ENCODE results near the gene HS2ST1. TPM values are rescaled to one million over a fixed set of nuclear protein-coding genes. Genes with fewer than 3 reads are reported as not detected.

HS2ST1 gene
- polyA plus RNA-seq, 1 donor (not counting 4 experiments of a cell fraction or from before 2014, with no cell fraction given), result 18.7 TPM

- Histone ChIP-seq H3K9me1 (ENCODE audit: control insufficient read depth, extremely low read depth, insufficient read depth, low read length) (no peaks in the 10 kb centered on the region), H3K27me3 (ENCODE audit: control insufficient read depth, extremely low read depth, insufficient read depth, low read length) (no peaks in the 10 kb centered on the region), H3K4me3 (ENCODE audit: control insufficient read depth in 2 of 3, extremely low read depth in 1 of 3, insufficient read depth in 2 of 3, low read depth in 1 of 3, low read length in 3 of 3) (no peak overlapping the region), H3K4me1 (ENCODE audit: control insufficient read depth, extremely low read depth, insufficient read depth, low read length) (peaks cover 3% of the 10 kb centered on the region), H2AFZ (ENCODE audit: control insufficient read depth, low read length) (no peak overlapping the region), H3K9ac (ENCODE audit: control insufficient read depth, extremely low read depth, insufficient read depth, low read length) (no peak overlapping the region), H3K36me3 (ENCODE audit: control insufficient read depth in 2 of 2, extremely low read depth in 1 of 2, insufficient read depth in 2 of 2, low read length in 2 of 2) (no peaks in the 10 kb centered on the region), H3K27ac (ENCODE audit: control insufficient read depth, insufficient read depth, low read length) (no peak overlapping the region), H4K20me1 (ENCODE audit: control insufficient read depth, extremely low read depth, insufficient read depth, low read length) (no peaks in the 10 kb centered on the region), H3K4me2 (ENCODE audit: control insufficient read depth, extremely low read depth, insufficient read depth, low read depth, low read length) (no peak overlapping the region), H3K79me2 (ENCODE audit: control insufficient read depth, insufficient read depth, low read length) (peaks cover 10% of the 10 kb centered on the region), H3K9me3 (ENCODE audit: control insufficient read depth, low read depth, low read length) (peaks cover 2% of the 10 kb centered on the region)
- dilution Hi-C loops (cut with MboI; ENCODE audit: extremely low pct_ligation_motif_present, low sequenced_read_pairs), result no loop called here
- TF ChIP-seq EZH2 (IDR thresholded peaks at IDR 0.05; ENCODE audit: low read length) (no peak), CTCF (optimal IDR thresholded peaks at IDR 0.05 in 1 of 3, IDR thresholded peaks at IDR 0.05 in 1 of 3, conservative IDR thresholded peaks at IDR 0.05 in 1 of 3; ENCODE audit: extremely low read depth in 1 of 3, insufficient read depth in 2 of 3, low read length in 3 of 3) (no peak)
- DNase-seq (ENCODE audit: low read depth, low spot score) (no peak), FAIRE-seq (no peak)
These were observed 12.4 kb downstream of the HS2ST1 start for GRCh38 chr1:86926883-86927282.

DNA sequence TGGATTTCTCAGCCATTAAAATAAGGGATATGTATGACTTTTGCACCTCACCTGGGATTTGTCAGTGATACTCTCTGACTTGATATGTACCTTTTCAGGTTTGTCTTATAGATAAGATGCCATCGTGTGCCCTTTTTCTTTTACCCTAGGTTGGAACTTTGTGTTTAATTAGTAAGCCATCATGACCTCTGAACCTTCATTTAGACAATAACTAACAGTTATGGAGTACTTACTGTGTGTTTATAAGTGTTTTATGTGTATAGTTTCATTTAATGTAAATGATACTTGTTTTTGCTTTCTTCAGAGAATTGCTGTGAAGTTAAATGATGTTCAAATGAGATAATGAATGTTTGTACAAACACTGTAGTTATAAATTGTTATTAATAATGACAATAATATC is 14.4 kb downstream of the HS2ST1 start:
- Histone ChIP-seq H3K4me3 (ENCODE audit: control insufficient read depth in 2 of 3, extremely low read depth in 1 of 3, insufficient read depth in 2 of 3, low read depth in 1 of 3, low read length in 3 of 3) (no peak overlapping the region), H3K27ac (ENCODE audit: control insufficient read depth, insufficient read depth, low read length) (no peak overlapping the region), H3K36me3 (ENCODE audit: control insufficient read depth in 2 of 2, extremely low read depth in 1 of 2, insufficient read depth in 2 of 2, low read length in 2 of 2) (no peaks in the 10 kb centered on the region), H2AFZ (ENCODE audit: control insufficient read depth, low read length) (no peak overlapping the region), H3K9me3 (ENCODE audit: control insufficient read depth, low read depth, low read length) (peaks cover 2% of the 10 kb centered on the region), H3K27me3 (ENCODE audit: control insufficient read depth, extremely low read depth, insufficient read depth, low read length) (no peaks in the 10 kb centered on the region), H4K20me1 (ENCODE audit: control insufficient read depth, extremely low read depth, insufficient read depth, low read length) (no peaks in the 10 kb centered on the region), H3K9me1 (ENCODE audit: control insufficient read depth, extremely low read depth, insufficient read depth, low read length) (no peaks in the 10 kb centered on the region), H3K4me1 (ENCODE audit: control insufficient read depth, extremely low read depth, insufficient read depth, low read length) (peaks cover 3% of the 10 kb centered on the region), H3K4me2 (ENCODE audit: control insufficient read depth, extremely low read depth, insufficient read depth, low read depth, low read length) (no peak overlapping the region), H3K79me2 (ENCODE audit: control insufficient read depth, insufficient read depth, low read length) (peaks cover 8% of the 10 kb centered on the region), H3K9ac (ENCODE audit: control insufficient read depth, extremely low read depth, insufficient read depth, low read length) (no peak overlapping the region)
- dilution Hi-C loops (cut with MboI; ENCODE audit: extremely low pct_ligation_motif_present, low sequenced_read_pairs), result no loop called here
- DNase-seq (ENCODE audit: low read depth, low spot score) (no peak), FAIRE-seq (no peak)
- no peak for TF ChIP-seq EZH2 (IDR thresholded peaks at IDR 0.05; ENCODE audit: low read length)
- TF ChIP-seq CTCF (optimal IDR thresholded peaks at IDR 0.05 in 1 of 3, IDR thresholded peaks at IDR 0.05 in 1 of 3, conservative IDR thresholded peaks at IDR 0.05 in 1 of 3; ENCODE audit: extremely low read depth in 1 of 3, insufficient read depth in 2 of 3, low read length in 3 of 3), result no peak

All from keratinocyte (primary cell).